ENCODE results near the gene GTF2H4. TPM values are rescaled to one million over a fixed set of nuclear protein-coding genes. Genes with fewer than 3 reads are reported as not detected.
A peak's percentile ranks its signal among the peaks of the same experiment; 100 is the strongest.

GTF2H4 gene
- total RNA-seq, 1 donor, result 10.9 TPM

GRCh38 chr6:30885999-30886896, 21.8 kb upstream of the GTF2H4 start:
- Histone ChIP-seq H3K4me1 (ENCODE audit: insufficient read depth, low read length) (peaks cover 44% of the 10 kb centered on the region), H3K9me3 (ENCODE audit: low read depth, low read length) (no peaks in the 10 kb centered on the region), H3K79me2 (ENCODE audit: insufficient read depth, low read length) (peaks cover 21% of the 10 kb centered on the region)

GRCh38 chr6:30886897-30887255, 21.1 kb upstream of the GTF2H4 start:
- H4K20me1 ChIP-seq (ENCODE audit: insufficient read depth, low read length), result peaks cover 7% of the 10 kb centered on the region
- no peaks in the 10 kb centered on the region for H3K27me3 ChIP-seq (ENCODE audit: insufficient read depth, low read length)
- no peak overlapping the region for H2AFZ ChIP-seq (ENCODE audit: low read length)
- no peaks in the 10 kb centered on the region for H3K36me3 ChIP-seq (ENCODE audit: insufficient read depth, low read length)
- H3K9me3 ChIP-seq (ENCODE audit: low read depth, low read length), result no peaks in the 10 kb centered on the region
- H3K4me3 ChIP-seq (ENCODE audit: insufficient read depth, low read length), result no peak overlapping the region
- H3K27ac ChIP-seq (ENCODE audit: low read depth, low read length), result no peak overlapping the region
- peaks cover 21% of the 10 kb centered on the region for H3K79me2 ChIP-seq (ENCODE audit: insufficient read depth, low read length)
- TF ChIP-seq, protein P1, sequence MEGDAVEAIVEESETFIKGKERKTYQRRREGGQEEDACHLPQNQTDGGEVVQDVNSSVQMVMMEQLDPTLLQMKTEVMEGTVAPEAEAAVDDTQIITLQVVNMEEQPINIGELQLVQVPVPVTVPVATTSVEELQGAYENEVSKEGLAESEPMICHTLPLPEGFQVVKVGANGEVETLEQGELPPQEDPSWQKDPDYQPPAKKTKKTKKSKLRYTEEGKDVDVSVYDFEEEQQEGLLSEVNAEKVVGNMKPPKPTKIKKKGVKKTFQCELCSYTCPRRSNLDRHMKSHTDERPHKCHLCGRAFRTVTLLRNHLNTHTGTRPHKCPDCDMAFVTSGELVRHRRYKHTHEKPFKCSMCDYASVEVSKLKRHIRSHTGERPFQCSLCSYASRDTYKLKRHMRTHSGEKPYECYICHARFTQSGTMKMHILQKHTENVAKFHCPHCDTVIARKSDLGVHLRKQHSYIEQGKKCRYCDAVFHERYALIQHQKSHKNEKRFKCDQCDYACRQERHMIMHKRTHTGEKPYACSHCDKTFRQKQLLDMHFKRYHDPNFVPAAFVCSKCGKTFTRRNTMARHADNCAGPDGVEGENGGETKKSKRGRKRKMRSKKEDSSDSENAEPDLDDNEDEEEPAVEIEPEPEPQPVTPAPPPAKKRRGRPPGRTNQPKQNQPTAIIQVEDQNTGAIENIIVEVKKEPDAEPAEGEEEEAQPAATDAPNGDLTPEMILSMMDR (IDR thresholded peaks at IDR 0.05; ENCODE audit: extremely low read depth, low read depth, low read length), result no peak
- H3K4me2 ChIP-seq (ENCODE audit: insufficient read depth, low read length), result peak overlapping the region; percentile 96
- DNase-seq (ENCODE audit: insufficient read length, low spot score, missing footprints), result peak; percentile 70
- H3K4me1 ChIP-seq (ENCODE audit: insufficient read depth, low read length), result peaks cover 41% of the 10 kb centered on the region

More at GRCh38 chr6:30885999-30886896, 21.8 kb upstream of the GTF2H4 start:
- H3K4me2 ChIP-seq (ENCODE audit: insufficient read depth, low read length), result peak overlapping the region; percentile 96
- peaks cover 7% of the 10 kb centered on the region for H4K20me1 ChIP-seq (ENCODE audit: insufficient read depth, low read length)
- no peaks in the 10 kb centered on the region for H3K27me3 ChIP-seq (ENCODE audit: insufficient read depth, low read length)
- H3K4me3 ChIP-seq (ENCODE audit: insufficient read depth, low read length), result peak overlapping the region; percentile 79
- H3K36me3 ChIP-seq (ENCODE audit: insufficient read depth, low read length), result no peaks in the 10 kb centered on the region
- H2AFZ ChIP-seq (ENCODE audit: low read length), result peak overlapping the region; percentile 54
- peak overlapping the region; percentile 3 for H3K27ac ChIP-seq (ENCODE audit: low read depth, low read length)
- TF ChIP-seq, protein P1 (IDR thresholded peaks at IDR 0.05; ENCODE audit: extremely low read depth, low read depth, low read length), result no peak
- DNase-seq (ENCODE audit: insufficient read length, low spot score, missing footprints), result peak; percentile 97

DNA sequence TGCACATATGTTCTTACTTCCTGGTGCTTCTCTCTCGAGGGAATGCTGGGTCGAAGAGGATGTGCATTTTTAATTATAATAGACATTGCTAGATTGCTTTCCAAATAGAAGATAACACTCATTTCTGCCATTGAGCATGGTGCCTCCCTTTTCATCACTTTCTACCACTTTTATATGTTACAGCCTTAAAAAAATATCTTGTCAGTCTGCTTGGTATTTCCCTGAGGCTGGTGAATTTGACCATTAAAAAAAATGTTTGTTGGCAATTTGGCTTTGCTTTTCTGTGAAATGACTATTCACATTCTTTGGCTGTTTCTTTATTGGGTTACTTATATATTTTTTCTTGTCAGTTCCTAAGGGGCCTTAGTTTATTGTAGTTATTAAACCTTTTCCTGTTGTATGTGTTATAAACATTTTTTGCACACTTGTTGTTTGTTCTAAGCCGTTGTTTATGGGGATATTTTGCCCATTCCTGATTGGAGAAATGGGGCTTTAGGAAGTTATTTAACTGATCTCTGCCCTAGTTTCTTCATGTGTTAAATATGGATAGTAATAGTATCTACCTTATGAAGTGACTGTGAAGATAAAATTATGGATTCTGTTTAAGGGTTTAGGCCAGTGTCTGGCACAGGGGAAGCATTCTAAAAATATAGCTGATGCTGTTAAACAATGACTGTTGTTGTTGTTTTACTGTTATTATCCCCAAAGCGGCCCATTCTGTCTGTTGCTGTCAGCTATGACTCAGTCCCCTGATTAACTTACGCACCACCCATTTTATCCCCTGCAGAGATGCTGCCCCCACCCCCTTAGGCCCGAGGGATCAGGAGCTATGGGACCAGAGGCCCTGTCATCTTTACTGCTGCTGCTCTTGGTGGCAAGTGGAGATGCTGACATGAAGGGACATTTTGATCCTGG, 19.8 kb upstream of the GTF2H4 start:
- H3K36me3 ChIP-seq (ENCODE audit: insufficient read depth, low read length), result no peaks in the 10 kb centered on the region
- no peaks in the 10 kb centered on the region for H3K9me3 ChIP-seq (ENCODE audit: low read depth, low read length)
- no peak overlapping the region for H3K4me3 ChIP-seq (ENCODE audit: insufficient read depth, low read length)
- H2AFZ ChIP-seq (ENCODE audit: low read length), result no peak overlapping the region
- peak overlapping the region; percentile 60 for H3K27ac ChIP-seq (ENCODE audit: low read depth, low read length)
- peak overlapping the region; percentile 30 for H3K4me2 ChIP-seq (ENCODE audit: insufficient read depth, low read length)
- H3K4me1 ChIP-seq (ENCODE audit: insufficient read depth, low read length), result peaks cover 40% of the 10 kb centered on the region
- DNase-seq (ENCODE audit: insufficient read length, low spot score, missing footprints), result peak; percentile 99
- H3K27me3 ChIP-seq (ENCODE audit: insufficient read depth, low read length), result no peaks in the 10 kb centered on the region
- TF ChIP-seq, protein P1 (IDR thresholded peaks at IDR 0.05; ENCODE audit: extremely low read depth, low read depth, low read length), result no peak
- peaks cover 7% of the 10 kb centered on the region for H4K20me1 ChIP-seq (ENCODE audit: insufficient read depth, low read length)
- peaks cover 21% of the 10 kb centered on the region for H3K79me2 ChIP-seq (ENCODE audit: insufficient read depth, low read length)
